WTC11 (cell line): ENCODE results near the gene OLFM4. TPM values are rescaled to one million over a fixed set of nuclear protein-coding genes. Genes with fewer than 3 reads are reported as not detected.

Experiments used
- ATAC-seq: fragments of 200-7000 bp; cut with Tn5 transposase; 2 replicates; pipeline ENCODE4 v1.10.0; 2021; ENCODE audit warnings: mild to moderate bottlenecking, moderate library complexity
- CTCF ChIA-PET: fragments of 300-600 bp; sonication (Branson Sonifier 250); formaldehyde crosslinking; loops from one replicate; lab custom pipeline; 2021; ENCODE audit warnings: antibody characterized with exemption; lab: Charles Lee
- POLR2A ChIA-PET: fragments of 350-600 bp; sonication (Branson Sonifier 250); formaldehyde crosslinking; loops from one replicate; lab custom pipeline; 2021; ENCODE audit warnings: antibody characterized with exemption; lab: Charles Lee
- DNase-seq: peaks from one replicate; pipeline ENCODE4 v3.0.0; 2021; ENCODE audit warnings: low spot score
- H3K27ac Mint-ChIP-seq: 2 replicates; pipeline ENCODE4 v1.8.0; 2021; ENCODE audit warnings: mixed read lengths
- H3K27me3 Mint-ChIP-seq: 2 replicates; pipeline ENCODE4 v1.8.0; 2021; ENCODE audit warnings: low read depth, mild to moderate bottlenecking, moderate library complexity, mixed read lengths
- H3K36me3 Mint-ChIP-seq: 2 replicates; pipeline ENCODE4 v1.8.0; 2021; ENCODE audit warnings: mixed read lengths
- H3K4me1 Mint-ChIP-seq: 2 replicates; pipeline ENCODE4 v1.8.0; 2022; ENCODE audit warnings: mixed read lengths
- H3K4me3 Mint-ChIP-seq: 2 replicates; pipeline ENCODE4 v1.8.0; 2021; ENCODE audit warnings: mild to moderate bottlenecking, moderate library complexity, mixed read lengths
- H3K9me3 Mint-ChIP-seq: 2 replicates; pipeline ENCODE4 v1.8.0; 2021; ENCODE audit warnings: mixed read lengths
- ATF6 ChIP-seq: sonication (generic); formaldehyde crosslinking; IDR thresholded peaks from 2 replicates; pipeline ENCODE4 v1.8.1; 2023; ENCODE audit warnings: mild to moderate bottlenecking, missing genetic modification reagents
- CREM ChIP-seq: sonication (generic); formaldehyde crosslinking; IDR thresholded peaks from 2 replicates; pipeline ENCODE4 v1.8.1; 2022; ENCODE audit warnings: mild to moderate bottlenecking, missing genetic modification reagents, moderate library complexity
- E2F5 ChIP-seq: sonication (generic); formaldehyde crosslinking; IDR thresholded peaks from 2 replicates; pipeline ENCODE4 v1.8.1; 2022; ENCODE audit warnings: mild to moderate bottlenecking, moderate library complexity, missing genetic modification reagents
- ETV6 ChIP-seq: sonication (generic); formaldehyde crosslinking; IDR thresholded peaks from 2 replicates; pipeline ENCODE4 v1.8.1; 2022; ENCODE audit warnings: mild to moderate bottlenecking, missing genetic modification reagents
- GRHL2 ChIP-seq: fragments of 250-450 bp; sonication (Bioruptor Pico); IDR thresholded peaks from 2 replicates; pipeline ENCODE4 v1.8.0; 2022; ENCODE audit warnings: mild to moderate bottlenecking, moderate library complexity; ENCODE audit not compliant: insufficient replicate concordance, severe bottlenecking
- IRF2 ChIP-seq: sonication (generic); formaldehyde crosslinking; IDR thresholded peaks from 2 replicates; pipeline ENCODE4 v1.8.0; 2022; ENCODE audit warnings: low read depth, missing genetic modification reagents, borderline replicate concordance
- JAZF1 ChIP-seq: fragments of 250-450 bp; sonication (Bioruptor Pico); IDR thresholded peaks from 2 replicates; pipeline ENCODE4 v1.9.0; 2021; ENCODE audit warnings: moderate library complexity, mild to moderate bottlenecking, inconsistent platforms
- JUN ChIP-seq: sonication (generic); formaldehyde crosslinking; IDR thresholded peaks from 2 replicates; pipeline ENCODE4 v1.8.0; 2023; ENCODE audit warnings: mild to moderate bottlenecking, missing genetic modification reagents
- KAT7 ChIP-seq: sonication (generic); formaldehyde crosslinking; IDR thresholded peaks from 2 replicates; pipeline ENCODE4 v1.8.1; 2023; ENCODE audit warnings: missing genetic modification reagents, mild to moderate bottlenecking, borderline replicate concordance
- NR2C2 ChIP-seq: sonication (generic); formaldehyde crosslinking; IDR thresholded peaks from 2 replicates; pipeline ENCODE4 v1.8.0; 2022; ENCODE audit warnings: mild to moderate bottlenecking, missing genetic modification reagents
- ZBTB43 ChIP-seq: sonication (generic); formaldehyde crosslinking; IDR thresholded peaks from 2 replicates; pipeline ENCODE4 v1.8.1; 2023; ENCODE audit warnings: mild to moderate bottlenecking, missing genetic modification reagents
- ZNF121 ChIP-seq: sonication (generic); formaldehyde crosslinking; IDR thresholded peaks from 2 replicates; pipeline ENCODE4 v1.8.0; 2023; ENCODE audit warnings: missing genetic modification reagents
- ZNF219 ChIP-seq: sonication (generic); formaldehyde crosslinking; IDR thresholded peaks from 2 replicates; pipeline ENCODE4 v1.8.0; 2023; ENCODE audit warnings: missing genetic modification reagents, mild to moderate bottlenecking, borderline replicate concordance
- ZNF263 ChIP-seq: sonication (generic); formaldehyde crosslinking; IDR thresholded peaks from 2 replicates; pipeline ENCODE4 v1.8.1; 2022; ENCODE audit warnings: low read depth, mild to moderate bottlenecking, moderate library complexity, missing genetic modification reagents
- ZNF317 ChIP-seq: sonication (generic); formaldehyde crosslinking; IDR thresholded peaks from 2 replicates; pipeline ENCODE4 v1.8.1; 2023; ENCODE audit warnings: low read depth, mild to moderate bottlenecking, moderate library complexity, missing genetic modification reagents, borderline replicate concordance
- ZNF671 ChIP-seq: fragments of 250-450 bp; sonication (Bioruptor Pico); IDR thresholded peaks from 2 replicates; pipeline ENCODE4 v1.8.0; 2021; ENCODE audit warnings: mild to moderate bottlenecking
- total RNA-seq: library from RNA; stranded (reverse); gene quantifications from 3 replicates; pipeline ENCODE4 v1.2.3, GENCODE V29; 2021
- TF ChIP-seq, protein P1 (sequence below): fragments of 250-450 bp; sonication (Bioruptor Pico); IDR thresholded peaks from 2 replicates; pipeline ENCODE4 v1.9.0; 2021; ENCODE audit warnings: mild to moderate bottlenecking

The OLFM4 gene
- total RNA-seq, 1 experiment from 2014 or later, result 0.17 TPM

DNA sequence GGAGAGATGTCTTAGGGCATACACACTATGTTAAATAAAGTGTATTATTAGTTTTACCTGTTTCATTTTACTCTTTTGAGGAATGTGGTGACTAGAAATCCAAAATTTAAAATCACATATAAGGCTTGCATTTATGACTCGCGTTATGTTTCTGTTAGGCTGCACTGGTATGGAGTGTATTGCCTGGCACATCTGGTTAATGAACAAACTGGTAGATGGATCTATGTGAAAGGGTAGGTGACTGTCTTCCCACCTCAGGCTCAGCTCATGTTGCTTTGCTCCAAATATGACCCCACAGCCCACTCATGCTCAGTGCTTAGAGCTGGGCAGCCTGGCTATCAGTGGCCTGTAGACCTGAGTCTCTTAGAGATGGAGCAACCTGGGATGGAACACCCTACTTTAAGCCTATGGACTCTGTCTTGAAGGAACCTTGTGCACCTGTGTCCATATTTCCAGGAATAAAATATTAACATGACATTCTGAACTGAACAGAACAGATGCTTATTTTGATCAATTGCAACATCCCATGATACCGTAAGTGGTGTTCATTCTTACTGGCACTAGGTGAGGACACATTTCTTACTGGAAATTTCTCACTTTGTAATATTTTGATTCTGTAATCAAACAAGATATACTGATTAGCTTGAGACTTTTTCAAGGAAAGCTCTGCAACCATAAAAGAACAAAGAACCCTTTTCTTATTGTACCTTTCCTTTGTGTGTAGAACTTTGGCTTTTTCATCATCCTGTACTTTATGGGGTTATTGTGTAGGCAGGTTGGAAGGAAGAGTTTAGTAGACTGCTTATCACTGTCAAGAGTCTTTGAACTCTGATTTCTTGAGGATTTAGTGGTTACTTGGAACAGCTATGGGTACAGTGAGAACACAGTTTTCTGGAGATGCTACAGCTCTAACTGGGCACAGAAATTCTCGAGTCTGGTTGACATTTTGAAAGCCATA lies 9.6 kb upstream of the OLFM4 start:
- H3K4me1 Mint-ChIP-seq, result no peaks in the 10 kb centered on the region
- CTCF ChIA-PET, result interaction anchor here (1.1 to 2.1 kb wide), 2 partner anchors 51 to 133 kb away, joined by 3 to 9 read pairs; no protein-coding TSS in a partner anchor
- H3K9me3 Mint-ChIP-seq, result peaks cover 5% of the 10 kb centered on the region
- POLR2A ChIA-PET, result no interaction called here
- TF ChIP-seq, protein P1, sequence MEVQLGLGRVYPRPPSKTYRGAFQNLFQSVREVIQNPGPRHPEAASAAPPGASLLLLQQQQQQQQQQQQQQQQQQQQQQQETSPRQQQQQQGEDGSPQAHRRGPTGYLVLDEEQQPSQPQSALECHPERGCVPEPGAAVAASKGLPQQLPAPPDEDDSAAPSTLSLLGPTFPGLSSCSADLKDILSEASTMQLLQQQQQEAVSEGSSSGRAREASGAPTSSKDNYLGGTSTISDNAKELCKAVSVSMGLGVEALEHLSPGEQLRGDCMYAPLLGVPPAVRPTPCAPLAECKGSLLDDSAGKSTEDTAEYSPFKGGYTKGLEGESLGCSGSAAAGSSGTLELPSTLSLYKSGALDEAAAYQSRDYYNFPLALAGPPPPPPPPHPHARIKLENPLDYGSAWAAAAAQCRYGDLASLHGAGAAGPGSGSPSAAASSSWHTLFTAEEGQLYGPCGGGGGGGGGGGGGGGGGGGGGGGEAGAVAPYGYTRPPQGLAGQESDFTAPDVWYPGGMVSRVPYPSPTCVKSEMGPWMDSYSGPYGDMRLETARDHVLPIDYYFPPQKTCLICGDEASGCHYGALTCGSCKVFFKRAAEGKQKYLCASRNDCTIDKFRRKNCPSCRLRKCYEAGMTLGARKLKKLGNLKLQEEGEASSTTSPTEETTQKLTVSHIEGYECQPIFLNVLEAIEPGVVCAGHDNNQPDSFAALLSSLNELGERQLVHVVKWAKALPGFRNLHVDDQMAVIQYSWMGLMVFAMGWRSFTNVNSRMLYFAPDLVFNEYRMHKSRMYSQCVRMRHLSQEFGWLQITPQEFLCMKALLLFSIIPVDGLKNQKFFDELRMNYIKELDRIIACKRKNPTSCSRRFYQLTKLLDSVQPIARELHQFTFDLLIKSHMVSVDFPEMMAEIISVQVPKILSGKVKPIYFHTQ (CRISPR knock-in tag), result no peak
- TF ChIP-seq ZNF121 (no peak), ZNF671 (CRISPR knock-in tag) (no peak), ZNF263 (CRISPR knock-in tag) (no peak), NR2C2 (no peak)
- no peak overlapping the region for H3K27ac Mint-ChIP-seq
- no peak overlapping the region for H3K4me3 Mint-ChIP-seq
- DNase-seq (no peak), ATAC-seq (no peak)
- no peaks in the 10 kb centered on the region; the same call in 1 of the 2 replicates for H3K36me3 Mint-ChIP-seq
- peaks cover 7% of the 10 kb centered on the region; the same call in 1 of the 2 replicates for H3K27me3 Mint-ChIP-seq

- H3K4me3 Mint-ChIP-seq, result no peak overlapping the region
These were observed 7.8 kb upstream of the OLFM4 start for GRCh38 chr13:53020764-53021335.

More at GRCh38 chr13:53020764-53021335, 7.8 kb upstream of the OLFM4 start:
- Mint-ChIP-seq H3K36me3 (no peaks in the 10 kb centered on the region; the same call in 1 of the 2 replicates), H3K9me3 (peaks cover 5% of the 10 kb centered on the region), H3K27ac (no peak overlapping the region), H3K27me3 (peaks cover 4% of the 10 kb centered on the region; the same call in 1 of the 2 replicates), H3K4me1 (no peaks in the 10 kb centered on the region)
- POLR2A ChIA-PET, result no interaction called here
- TF ChIP-seq JAZF1 (no peak), GRHL2 (CRISPR knock-in tag) (no peak), ATF6 (CRISPR knock-in tag) (no peak), ETV6 (CRISPR knock-in tag) (no peak), CREM (no peak), IRF2 (no peak), KAT7 (no peak), ZBTB43 (CRISPR knock-in tag) (no peak), E2F5 (CRISPR knock-in tag) (no peak), ZNF219 (no peak), JUN (CRISPR knock-in tag) (no peak), ZNF317 (CRISPR knock-in tag) (no peak)
- CTCF ChIA-PET, result interaction anchor here (2.1 kb wide), 1 partner anchor 53 kb away, joined by 9 read pairs; no protein-coding TSS in a partner anchor
- no peak for DNase-seq
- ATAC-seq, result peak; percentile 51
